HG03095 (cell line): ENCODE measurements around the gene ARMC9.

Source experiments
- ATAC-seq: cut with Tn5 transposase; IDR thresholded peaks from one replicate; pipeline ENCODE4 v1.9.1; 2021; ENCODE audit warnings: moderate library complexity; ENCODE audit not compliant: unreplicated experiment

ARMC9 gene

DNA sequence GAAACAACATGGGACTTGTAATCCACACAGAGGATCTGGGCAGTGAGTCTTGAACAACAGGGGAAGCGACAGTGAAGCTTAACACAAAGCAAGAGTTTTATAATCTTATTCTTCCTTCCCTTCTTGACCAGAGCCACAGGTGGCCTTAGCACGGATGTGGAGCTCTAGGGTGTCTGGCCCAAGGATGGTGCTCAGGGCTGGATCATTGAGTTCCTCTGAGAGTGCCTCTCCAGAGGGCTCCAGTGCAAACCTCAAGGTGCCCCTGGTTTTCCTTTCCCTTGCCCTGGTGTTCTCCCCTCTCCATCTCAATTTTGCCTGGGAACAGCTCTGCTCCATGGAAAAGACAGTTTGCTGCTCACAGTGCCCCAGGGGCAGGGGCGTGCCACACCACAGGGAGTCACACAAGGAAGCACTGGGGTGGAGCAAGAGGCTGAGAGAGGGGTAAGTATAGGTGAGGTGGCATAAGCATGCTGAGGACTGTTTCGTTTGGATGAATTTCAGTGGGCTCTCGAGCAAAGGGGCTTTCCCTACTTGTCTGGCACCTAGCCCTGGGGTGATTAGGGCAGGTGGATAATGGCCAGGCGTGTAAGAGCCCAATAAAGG lies 108.5 kb downstream of the ARMC9 start:
- no peak for ATAC-seq

DNA sequence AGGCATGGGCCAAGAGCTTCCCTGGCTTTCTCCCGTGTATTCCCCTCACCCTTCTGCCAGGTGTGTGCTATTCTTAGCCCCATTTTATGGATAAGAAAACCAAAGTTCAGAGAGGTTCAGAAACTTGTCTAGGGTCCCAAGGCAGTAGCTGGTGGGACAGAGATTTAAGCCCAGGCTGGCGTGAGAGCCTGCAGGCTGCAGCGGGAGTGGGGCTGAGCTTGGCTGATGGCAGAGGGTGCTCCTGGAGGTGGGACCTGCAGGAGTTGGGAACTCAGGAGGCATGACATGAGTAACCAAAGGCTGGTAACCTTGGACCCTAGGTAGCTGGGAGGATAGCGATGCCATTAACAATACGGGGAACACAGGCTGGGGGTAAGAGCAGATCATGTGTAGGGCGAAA lies 109.8 kb downstream of the ARMC9 start:
- no peak for ATAC-seq

DNA sequence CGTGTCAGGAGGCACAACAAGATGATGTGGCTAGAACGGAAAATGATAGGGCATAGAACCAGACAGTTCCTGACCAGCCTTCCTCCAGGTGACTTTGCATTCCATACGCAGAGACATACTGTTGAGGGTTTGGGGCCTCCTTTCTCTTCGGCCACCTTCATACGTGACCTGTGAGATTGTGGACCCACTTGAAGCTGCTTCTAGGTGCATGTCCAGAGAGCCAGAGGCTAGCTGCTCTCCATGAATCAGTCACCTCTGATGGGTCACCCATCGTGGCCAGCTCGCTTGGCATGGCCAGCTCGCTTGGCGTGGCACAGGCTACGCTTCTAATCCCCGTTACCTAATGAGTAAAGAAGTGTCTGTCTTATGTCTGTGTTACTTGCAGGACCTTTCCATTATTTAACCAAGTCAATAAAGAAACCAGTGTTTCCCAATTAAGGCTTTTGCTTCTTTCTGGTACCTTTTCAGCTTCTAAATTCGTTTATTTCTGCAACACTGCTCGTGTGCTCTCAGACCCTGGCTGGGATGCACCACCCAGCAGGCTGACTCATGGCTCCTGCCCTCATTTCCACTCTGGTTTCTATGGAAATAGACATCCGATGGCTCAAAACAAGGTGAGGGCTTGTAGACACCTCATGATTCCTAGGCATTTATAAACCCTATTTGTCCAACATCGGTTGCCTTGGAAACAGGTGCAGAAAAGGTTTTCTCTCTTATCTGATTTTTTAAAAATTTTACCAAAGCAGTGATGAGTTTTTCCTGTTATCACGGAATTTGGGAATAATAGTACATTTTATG lies 110.4 kb downstream of the ARMC9 start:
- ATAC-seq: no peak

DNA sequence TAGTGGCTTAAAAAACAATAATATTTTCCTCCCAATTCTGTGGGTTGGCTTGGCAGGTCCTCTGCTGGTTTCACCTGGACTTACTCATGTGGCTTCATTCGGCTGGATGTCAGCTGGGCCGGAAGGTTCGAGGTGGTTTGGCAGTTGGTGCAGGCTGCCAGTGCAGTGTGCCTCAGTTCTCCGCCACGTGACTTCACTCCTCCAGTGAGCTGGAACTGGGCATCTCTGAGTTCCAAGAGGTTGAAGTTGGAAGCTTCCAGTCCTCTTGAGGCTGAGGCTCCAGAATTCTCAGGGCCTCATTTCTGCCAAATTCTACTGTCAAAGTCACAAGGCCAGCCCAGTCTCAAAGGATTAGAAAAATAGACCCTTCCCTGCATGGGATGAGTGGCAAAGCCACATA lies 113.6 kb downstream of the ARMC9 start:
- no peak for ATAC-seq

DNA sequence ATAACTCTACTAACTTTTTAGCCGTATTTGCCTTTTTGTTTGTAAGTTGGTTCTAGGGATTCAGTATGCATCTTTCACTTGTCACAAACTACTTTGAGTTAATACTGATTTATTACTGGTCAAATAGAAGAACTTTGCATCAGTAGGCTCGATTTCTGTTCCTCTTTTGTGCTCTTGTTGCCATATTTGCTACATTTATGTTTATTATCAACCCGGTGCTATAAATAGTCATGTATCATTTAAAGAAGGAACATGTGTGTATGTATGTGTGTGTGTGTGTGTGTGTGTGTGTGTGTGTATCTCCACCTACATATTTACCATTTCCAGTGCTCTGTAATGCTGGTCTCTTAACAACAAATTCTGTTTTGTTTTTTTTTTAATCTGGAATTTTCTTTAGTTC lies 117.5 kb downstream of the ARMC9 start:
- no peak for ATAC-seq

DNA sequence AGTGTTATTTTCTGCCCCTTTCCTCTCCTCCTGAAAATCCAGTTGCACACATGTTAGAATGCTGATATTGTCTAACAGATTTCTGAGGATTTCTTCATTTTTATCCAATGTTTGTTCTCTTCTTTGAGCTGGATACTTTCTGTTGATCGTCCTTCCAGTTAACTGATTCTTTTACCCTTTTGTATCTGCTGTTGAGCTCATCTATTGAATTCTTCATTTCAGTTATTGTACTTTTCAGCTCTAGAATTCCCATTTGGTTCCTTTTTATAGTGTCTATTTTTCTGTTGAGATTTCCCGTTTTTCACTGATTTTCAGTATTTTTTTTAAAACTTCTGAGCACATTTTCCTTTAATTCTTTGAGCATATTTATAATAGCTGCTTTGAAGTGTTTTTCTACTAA lies 119.1 kb downstream of the ARMC9 start:
- no peak for ATAC-seq

DNA sequence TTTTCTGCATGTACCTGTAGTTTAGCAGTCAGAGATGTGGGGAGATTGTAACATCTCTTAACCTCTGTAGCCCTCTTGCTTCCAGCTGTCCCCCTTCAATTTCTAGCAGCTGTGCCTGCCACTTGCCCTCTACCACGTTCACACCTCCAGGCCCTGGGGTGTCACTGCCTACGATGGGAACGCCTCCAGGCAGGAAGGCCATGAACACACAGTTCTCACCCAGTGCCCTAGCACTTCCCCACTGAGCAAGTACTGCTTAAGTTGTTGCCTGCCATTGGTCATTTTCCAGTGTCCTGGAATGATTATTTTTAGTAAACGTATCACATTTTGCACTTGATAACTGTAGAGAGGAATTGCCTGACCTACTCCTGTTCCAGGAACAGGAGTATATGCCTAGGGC lies 120.0 kb downstream of the ARMC9 start:
- ATAC-seq: no peak

DNA sequence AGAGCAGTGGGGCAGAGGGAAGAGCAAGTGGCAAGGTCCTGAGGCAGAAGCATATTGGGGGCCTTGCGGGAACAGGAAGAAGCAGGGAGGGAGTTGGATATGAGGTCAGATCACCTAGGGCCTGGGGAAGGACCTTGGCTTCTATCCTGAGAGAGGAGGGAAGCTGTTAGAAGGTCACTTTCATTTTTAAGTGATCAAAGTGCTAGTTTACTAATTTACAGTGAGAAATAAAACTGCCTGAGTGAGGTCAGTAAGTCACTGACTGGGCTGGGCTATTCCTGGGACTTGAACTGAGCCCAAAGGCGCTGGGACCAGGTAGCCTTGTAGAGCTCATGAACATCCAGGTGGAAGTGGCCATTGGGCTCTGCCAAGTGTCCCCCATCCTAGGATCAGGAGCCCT lies 120.5 kb downstream of the ARMC9 start:
- ATAC-seq: no peak

DNA sequence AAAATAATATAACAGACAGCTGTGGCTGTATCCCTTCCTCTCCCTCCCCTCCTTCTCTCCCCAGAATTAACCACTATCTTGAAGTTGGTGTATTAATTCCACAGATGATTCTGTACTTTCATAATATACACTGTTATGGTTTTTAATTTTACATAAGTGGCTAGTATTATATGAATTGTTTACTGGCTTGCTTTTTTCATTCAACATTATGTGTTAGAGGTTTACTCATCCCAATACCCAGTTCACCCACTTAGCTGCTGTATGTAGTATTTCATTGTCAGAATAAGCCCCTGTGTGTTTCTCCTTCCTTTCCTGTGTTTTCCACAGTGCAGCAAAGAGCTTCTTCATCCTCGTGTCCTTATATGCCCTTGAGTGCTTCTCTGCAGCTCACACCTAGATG lies 121.4 kb downstream of the ARMC9 start:
- ATAC-seq: no peak

DNA sequence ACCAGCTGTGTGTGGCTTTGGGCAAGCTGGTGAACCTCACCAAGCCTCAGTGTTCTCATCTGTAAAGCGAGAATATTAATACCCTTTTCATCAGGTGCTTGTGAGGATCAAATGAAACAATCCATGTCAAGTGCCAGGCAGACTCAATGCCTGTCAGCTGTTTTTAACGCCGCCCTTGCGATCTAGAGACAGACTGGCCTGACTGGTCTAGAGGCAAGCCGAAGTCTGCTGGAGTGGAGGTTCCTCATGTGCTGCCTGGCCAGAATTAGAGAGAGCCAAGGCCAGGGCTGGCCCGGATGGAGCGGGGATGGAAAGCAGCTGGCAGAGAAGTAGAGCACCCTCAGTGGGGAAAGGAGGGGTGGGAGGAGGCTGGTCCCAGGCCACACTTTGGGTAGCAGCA lies 122.6 kb downstream of the ARMC9 start:
- ATAC-seq: no peak

DNA sequence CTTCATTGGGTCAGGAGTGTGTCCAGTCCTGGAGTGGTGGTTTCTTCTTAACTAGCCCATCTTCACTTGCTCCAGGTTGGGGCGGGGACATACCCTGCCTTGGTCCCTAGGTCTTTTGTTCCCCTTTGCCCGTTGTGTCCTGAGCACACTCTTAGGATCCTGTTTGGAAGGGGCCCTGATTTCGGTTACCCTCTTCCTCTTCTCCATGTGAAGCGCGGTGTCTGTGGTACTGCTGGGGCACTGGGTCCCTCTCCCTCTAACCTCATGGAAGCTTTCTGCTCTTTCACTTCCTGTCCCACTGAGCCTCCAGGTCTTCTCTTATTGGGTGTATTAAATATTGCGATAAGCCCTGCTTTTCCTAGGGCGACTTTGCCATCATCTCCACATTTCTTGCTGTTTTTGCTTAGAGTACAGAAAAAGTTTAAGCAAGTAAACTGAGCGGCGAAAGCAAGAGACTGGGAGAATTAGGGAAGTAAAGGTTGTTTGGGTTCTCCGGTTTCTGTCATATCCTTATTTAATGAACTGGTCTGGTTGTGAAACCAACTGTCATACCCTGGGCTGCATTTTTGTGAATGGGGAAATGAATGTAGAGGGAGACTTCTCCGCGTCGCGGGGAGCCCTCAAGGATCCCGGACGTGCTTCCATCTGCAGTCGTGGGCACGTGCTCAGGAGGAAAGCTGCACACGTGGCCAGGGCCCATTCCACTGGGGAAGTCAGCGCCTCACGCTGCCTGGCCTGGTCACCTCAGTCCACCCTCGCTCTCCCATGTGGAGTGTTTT lies 123.3 kb downstream of the ARMC9 start:
- ATAC-seq: no peak

DNA sequence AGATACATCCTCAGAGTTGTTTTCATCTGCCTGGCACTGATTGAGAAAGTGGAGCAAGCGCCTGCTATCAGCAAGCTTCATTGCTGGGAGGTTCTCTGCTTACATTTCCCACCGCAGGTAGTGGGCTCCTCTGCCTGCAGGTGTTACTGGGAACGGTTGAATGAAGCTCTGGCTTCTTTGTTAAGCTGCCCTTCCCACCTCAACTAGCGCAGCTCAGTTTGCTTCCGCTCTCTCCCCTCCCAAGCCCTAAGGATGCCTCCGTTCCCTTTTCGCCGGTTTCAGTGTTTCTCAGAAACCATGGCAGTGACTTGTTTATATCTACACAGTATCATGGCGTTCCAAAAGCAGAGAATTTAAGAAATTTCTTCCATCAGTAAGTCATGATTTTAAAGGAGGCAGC lies 124.9 kb downstream of the ARMC9 start:
- ATAC-seq: no peak

DNA sequence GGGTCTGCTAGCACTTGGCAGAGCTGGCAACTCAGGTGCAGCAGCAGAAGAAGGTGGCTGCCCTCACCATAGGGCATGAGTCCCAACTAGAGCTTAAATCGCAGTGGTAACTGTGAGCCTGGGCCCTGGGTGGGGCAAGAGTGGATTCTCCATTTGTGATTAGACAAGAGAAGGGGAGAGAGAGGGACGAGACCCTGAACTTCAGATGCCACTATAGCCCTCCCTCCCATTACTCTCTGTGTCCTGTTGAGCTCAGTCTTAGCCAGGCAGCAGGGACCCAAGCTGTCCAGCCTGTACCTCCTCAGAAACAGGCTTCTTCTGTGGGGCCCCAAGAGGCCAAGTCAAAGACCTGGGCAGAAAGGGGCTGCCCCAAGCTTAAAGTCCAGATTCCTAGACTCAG lies 127.4 kb downstream of the ARMC9 start:
- no peak for ATAC-seq

DNA sequence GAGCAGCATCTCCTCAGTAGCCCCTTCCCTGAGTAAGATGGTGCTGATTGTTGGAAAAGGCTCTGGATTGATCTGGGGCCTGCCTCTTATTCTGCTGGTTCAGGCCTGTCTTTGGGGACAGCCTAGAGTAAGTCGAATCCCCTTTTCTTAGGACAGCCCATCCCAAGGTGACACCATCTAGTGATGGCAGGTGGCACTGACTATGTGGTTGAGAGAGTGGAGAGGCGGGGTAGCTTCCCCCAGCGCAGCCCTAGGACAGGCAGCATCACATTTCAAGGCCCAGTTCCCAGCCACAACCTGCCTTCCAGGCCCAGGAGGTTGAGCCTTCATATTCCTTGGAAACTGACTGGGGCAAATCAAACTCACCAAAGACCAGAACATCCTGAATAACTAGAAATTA lies 128.0 kb downstream of the ARMC9 start:
- ATAC-seq: no peak

DNA sequence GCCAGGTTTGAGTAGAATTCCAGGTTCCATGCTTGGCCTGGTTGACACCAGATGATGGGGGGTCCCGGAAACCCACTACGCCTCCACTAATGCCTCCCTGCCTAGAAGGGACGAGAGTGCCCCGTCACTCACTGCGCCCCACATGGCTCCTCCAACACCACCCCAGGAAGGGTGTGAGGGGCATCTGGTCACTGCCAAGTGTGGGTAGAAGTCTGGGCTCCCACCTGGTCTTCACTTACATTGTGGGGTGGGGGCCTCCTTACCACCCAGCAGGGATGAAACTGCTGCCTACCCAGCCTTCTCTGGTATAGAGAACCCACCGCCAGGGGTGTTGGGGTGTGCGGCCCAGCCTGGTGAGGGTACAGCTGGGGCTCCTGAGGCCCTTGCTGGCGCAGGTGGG lies 131.9 kb downstream of the ARMC9 start:
- no peak for ATAC-seq

DNA sequence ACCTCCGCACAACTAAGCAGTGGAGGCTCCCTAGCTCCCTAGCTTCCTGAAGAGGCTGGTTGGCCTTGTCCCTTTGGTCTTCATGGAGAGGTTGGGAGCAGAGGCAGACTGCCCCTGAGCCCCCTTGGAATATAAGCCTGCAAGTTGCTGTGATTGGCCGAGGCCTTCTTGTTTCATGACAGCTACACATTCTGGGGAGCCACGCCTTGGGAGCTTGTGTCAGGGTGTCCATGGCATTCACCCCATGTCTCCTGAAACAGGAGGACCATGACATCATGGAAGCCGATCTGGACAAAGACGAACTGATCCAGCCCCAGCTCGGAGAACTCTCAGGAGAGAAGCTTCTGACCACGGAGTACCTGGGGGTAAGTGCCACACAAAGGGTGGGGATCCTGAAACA lies 133.1 kb downstream of the ARMC9 start:
- ATAC-seq: no peak

DNA sequence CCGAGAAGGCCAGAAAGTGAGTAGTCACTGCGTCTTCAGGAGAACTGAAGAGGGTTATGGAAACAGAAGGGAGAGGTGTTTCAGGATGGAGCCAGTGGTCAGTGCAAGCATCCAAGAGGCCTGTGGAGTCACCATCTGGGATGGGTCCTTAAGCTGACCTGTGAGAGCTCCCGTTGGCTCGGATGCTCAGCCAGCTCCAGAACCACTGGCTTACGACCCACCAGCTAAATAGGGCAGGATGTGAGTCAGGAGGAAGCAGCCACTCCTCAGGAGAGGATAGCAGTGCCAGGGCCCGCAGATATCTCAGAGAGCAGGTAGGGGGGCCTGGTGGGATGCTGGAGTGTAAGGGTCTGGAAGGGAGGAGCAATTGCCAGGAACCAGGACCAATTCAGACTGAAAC lies 134.0 kb downstream of the ARMC9 start:
- no peak for ATAC-seq

DNA sequence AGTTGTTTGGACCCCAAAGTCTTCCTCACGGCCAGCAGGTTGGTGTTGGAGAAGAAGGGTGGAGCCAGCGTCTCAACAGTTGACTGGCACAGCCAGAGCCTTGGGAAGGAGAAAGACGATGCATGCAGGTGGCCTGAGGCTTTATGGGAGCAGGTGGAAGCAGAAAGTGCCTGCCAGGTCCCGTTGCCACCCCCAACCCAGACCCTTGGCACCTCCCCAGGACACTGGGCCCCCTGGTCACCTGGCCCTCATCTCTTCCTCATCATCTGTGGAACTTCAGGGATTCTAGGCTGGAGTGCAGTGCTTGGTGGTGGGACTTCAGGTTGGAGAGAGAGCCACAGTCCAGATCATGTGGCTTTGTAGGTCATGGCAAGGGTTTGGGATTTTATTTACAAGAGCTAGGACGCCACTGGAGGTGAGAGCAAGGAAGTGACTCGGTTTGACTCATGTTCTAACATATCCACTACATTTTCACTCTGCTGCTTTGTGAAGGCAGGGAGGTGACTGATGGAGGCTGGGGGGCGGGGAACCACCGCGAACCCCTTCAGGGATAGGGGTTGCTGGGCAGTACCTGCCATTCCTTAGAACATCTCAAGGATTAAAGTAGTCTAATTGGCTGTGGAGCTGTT lies 134.6 kb downstream of the ARMC9 start:
- no peak for ATAC-seq

DNA sequence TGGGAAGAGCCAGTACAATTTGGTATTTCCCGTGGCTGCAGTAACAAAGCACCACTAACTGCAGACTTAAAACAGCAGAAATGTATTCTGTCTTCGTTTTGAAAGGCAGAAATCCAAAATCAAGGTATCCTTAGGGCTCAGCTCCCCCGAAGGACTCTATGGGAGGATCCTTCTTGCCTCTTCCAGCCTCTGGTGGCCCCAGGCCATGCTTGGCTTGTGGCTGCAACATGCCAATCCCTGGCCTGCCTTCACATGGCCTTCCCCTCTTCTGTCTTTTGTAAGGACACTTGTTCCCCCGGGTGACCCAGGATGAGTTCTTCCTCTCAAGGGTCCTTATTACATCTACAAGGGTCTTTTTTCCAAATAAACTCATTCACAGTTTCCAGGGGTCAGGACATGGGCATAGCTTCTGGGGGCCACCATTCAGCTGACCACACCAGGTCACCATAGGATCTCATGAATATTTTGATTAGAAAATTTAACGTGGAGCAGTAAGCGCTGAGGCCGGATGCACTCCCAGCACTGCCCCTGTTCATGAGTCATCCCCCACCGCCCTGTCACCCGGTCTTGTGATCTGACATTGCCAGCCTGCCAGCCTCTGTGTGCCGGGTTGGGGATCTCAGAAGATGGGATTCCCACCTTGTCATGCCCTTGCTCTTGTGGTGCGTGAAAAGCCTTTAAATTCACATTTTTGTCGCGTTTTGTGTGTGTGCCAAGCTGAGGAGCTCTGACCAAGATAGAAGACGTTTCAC lies 135.9 kb downstream of the ARMC9 start:
- ATAC-seq: no peak

DNA sequence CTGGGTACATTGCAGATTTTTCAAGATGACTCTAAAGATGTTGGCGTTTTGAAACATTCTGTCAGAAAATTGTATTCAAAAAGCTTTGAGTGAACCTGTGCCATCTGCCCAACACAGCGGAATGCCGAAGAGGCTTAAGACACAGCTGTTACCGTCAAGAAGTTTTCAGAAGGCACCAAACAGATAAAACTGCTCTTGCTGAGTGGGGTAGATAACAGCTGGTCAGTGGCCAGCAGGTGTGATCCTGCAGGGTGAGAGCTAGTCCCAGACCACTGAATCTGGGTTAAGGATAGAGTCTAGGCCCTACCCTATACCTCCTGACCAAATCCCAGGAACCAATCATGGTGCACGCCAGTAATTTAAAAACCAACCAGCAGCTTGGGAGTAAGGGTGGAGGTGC lies 136.6 kb downstream of the ARMC9 start:
- ATAC-seq: no peak

DNA sequence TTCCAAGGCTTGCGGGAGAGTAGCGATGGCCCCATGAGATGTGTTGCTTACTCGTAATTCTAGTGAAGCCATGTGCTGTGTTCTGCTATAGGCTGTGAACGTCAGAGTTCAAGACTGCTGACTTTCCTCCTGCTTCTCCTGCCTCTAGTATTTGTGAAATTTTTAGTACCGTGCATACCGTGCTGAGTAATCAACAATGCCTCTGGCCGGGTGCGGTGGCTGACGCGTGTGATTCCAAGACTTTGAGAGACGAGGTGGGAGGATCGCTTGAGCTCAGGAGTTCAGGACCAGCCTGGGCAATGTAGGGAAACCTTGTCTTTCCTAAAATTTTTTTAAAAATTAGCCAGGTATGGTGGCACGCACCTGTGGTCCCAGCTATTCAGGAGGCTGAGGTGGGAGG lies 137.2 kb downstream of the ARMC9 start:
- ATAC-seq: no peak
